BE2C (cell line): ENCODE data around the gene TFRC.
"Not testable (repeated sequence)": the region's sequence is repeated elsewhere in the genome, so short reads cannot be mapped to it uniquely, and the experiment has no call there.

ENCODE experiments used
- DNase-seq: peaks from one replicate; pipeline ENCODE4 v3.0.0-alpha.2; 2020
- H3K27me3 ChIP-seq: fragments of 250-450 bp; sonication (Bioruptor Pico); 2 replicates; pipeline ENCODE4 v1.5.1; 2020; ENCODE audit warnings: mild to moderate bottlenecking
- H3K36me3 ChIP-seq: fragments of 250-450 bp; sonication (Bioruptor Pico); 2 replicates; pipeline ENCODE4 v1.5.1; 2020; ENCODE audit warnings: mild to moderate bottlenecking
- H3K4me1 ChIP-seq: fragments of 250-450 bp; sonication (Bioruptor Pico); 2 replicates; pipeline ENCODE4 v1.5.1; 2020
- H3K4me3 ChIP-seq: 2 replicates; pipeline ENCODE4 v1.5.1; 2011; ENCODE audit warnings: low read depth, low read length
- H3K9me3 ChIP-seq: fragments of 250-450 bp; sonication (Bioruptor Pico); 2 replicates; pipeline ENCODE4 v1.5.1; 2020
- CTCF ChIP-seq: IDR thresholded peaks from 2 replicates; pipeline ENCODE4 v1.5.1; 2012; ENCODE audit warnings: mild to moderate bottlenecking, low read depth, low read length

TFRC gene

GRCh38 chr3:196012481-196012880 is 69.4 kb downstream of the TFRC start:
- Histone ChIP-seq H3K4me3 (no peak overlapping the region), H3K27me3 (no peaks in the 10 kb centered on the region), H3K4me1 (no peaks in the 10 kb centered on the region), H3K9me3 (no peaks in the 10 kb centered on the region; the same call in 1 of the 2 replicates), H3K36me3 (no peaks in the 10 kb centered on the region)
- DNase-seq = no peak
- no peak for TF ChIP-seq CTCF

GRCh38 chr3:196009456-196009855 is 72.4 kb downstream of the TFRC start:
- Histone ChIP-seq H3K27me3 (no peaks in the 10 kb centered on the region), H3K36me3 (no peaks in the 10 kb centered on the region), H3K4me3 (no peak overlapping the region), H3K4me1 (no peaks in the 10 kb centered on the region), H3K9me3 (no peaks in the 10 kb centered on the region; the same call in 1 of the 2 replicates)
- TF ChIP-seq CTCF = no peak
- no peak for DNase-seq

GRCh38 chr3:196008929-196009328 is 73.0 kb downstream of the TFRC start:
- no peak for TF ChIP-seq CTCF
- Histone ChIP-seq H3K4me3 (no peak overlapping the region), H3K4me1 (no peaks in the 10 kb centered on the region), H3K36me3 (no peaks in the 10 kb centered on the region), H3K27me3 (no peaks in the 10 kb centered on the region), H3K9me3 (no peaks in the 10 kb centered on the region; the same call in 1 of the 2 replicates)
- no peak for DNase-seq

GRCh38 chr3:196008387-196008786 is 73.5 kb downstream of the TFRC start:
- no peak for DNase-seq
- H3K9me3 ChIP-seq = no peaks in the 10 kb centered on the region; the same call in 1 of the 2 replicates

GRCh38 chr3:196007744-196008335 is 74.0 kb downstream of the TFRC start:
- Histone ChIP-seq H3K36me3 (no peaks in the 10 kb centered on the region), H3K9me3 (no peaks in the 10 kb centered on the region; the same call in 1 of the 2 replicates), H3K4me1 (no peaks in the 10 kb centered on the region), H3K27me3 (no peaks in the 10 kb centered on the region), H3K4me3 (no peak overlapping the region)
- DNase-seq = no peak
- TF ChIP-seq CTCF = no peak

More at GRCh38 chr3:196008387-196008786, 73.5 kb downstream of the TFRC start:
- Histone ChIP-seq H3K36me3 (no peaks in the 10 kb centered on the region), H3K4me3 (no peak overlapping the region), H3K27me3 (no peaks in the 10 kb centered on the region), H3K4me1 (no peaks in the 10 kb centered on the region)
- TF ChIP-seq CTCF = no peak

- H3K27me3 ChIP-seq, H3K4me1 ChIP-seq, H3K36me3 ChIP-seq, H3K9me3 ChIP-seq, H3K4me3 ChIP-seq, DNase-seq: not testable (repeated sequence)
These were observed 76.6 kb downstream of the TFRC start for GRCh38 chr3:196005338-196005737.

- H3K27me3 ChIP-seq, H3K9me3 ChIP-seq, H3K4me3 ChIP-seq, H3K36me3 ChIP-seq, DNase-seq, H3K4me1 ChIP-seq: not testable (repeated sequence)
These were observed 77.4 kb downstream of the TFRC start for GRCh38 chr3:196004359-196005052.
